K562 (cell line): ENCODE measurements around the gene FANCC.

ENCODE experiments used
- MEF2D ChIP-seq: conservative IDR thresholded peaks from 2 replicates; pipeline ENCODE4 v1.6.1; 2016; ENCODE audit warnings: low read depth, missing genetic modification characterization, missing compliant biosample characterization
- MYC ChIP-seq, 2 experiments: fragments of 250-450 bp in 1 of 2; sonication (Bioruptor Pico) in 1 of 2; IDR thresholded peaks; 2 replicates each; pipeline versions ENCODE4 v1.5.1 to v1.6.1; 2012 to 2021; ENCODE audit warnings: low read depth in 2 of 2, borderline replicate concordance in 1 of 2, improper control_type of control experiment in 1 of 2, low read length in 1 of 2, mild to moderate bottlenecking in 1 of 2, moderate library complexity in 1 of 2
- RAD21 ChIP-seq, 2 experiments: fragments of 250-450 bp in 1 of 2; fragments of 450-650 bp in 1 of 2; sonication (Bioruptor Pico) in 1 of 2; formaldehyde crosslinking in 1 of 2; IDR thresholded peaks in 1 of 2; conservative IDR thresholded peaks in 1 of 2; 2 replicates each; pipeline versions ENCODE4 v1.4.0 to v1.8.0; 2020 to 2022; ENCODE audit warnings: mild to moderate bottlenecking in 2 of 2, moderate library complexity in 1 of 2
- RBM25 ChIP-seq: fragments of 200-400 bp; formaldehyde crosslinking; IDR thresholded peaks from 2 replicates; pipeline ENCODE4 v1.6.1; 2018; ENCODE audit warnings: low read length, low read depth, moderate library complexity; ENCODE audit not compliant: severe bottlenecking
- SRF ChIP-seq, 2 experiments: fragments of 250-450, 450-650 bp in 1 of 2; sonication (Bioruptor Pico) in 1 of 2; sonication (generic) in 1 of 2; formaldehyde crosslinking; IDR thresholded peaks; 2 replicates each; pipeline versions ENCODE4 v1.5.0 to v1.5.1; 2020 to 2022; ENCODE audit warnings: mild to moderate bottlenecking in 1 of 2, missing genetic modification reagents in 1 of 2
- SRSF7 ChIP-seq: fragments of 200-400 bp; formaldehyde crosslinking; optimal IDR thresholded peaks from 2 replicates; pipeline ENCODE3; 2017; ENCODE audit warnings: mild to moderate bottlenecking, low read depth, low read length
- TARDBP ChIP-seq: fragments of 450-650 bp; IDR thresholded peaks from 2 replicates; pipeline ENCODE4 v1.6.1; 2016
- ZNF384 ChIP-seq: IDR thresholded peaks from 2 replicates; pipeline ENCODE4 v1.6.1; 2012; ENCODE audit warnings: low read depth, low read length, improper control_type of control experiment
- TF ChIP-seq, protein P1 (sequence below): fragments of 200-400 bp; formaldehyde crosslinking; IDR thresholded peaks from 2 replicates; pipeline ENCODE4 v1.6.1; 2017; ENCODE audit warnings: mild to moderate bottlenecking, low read depth, low read length, moderate library complexity
- TF ChIP-seq, protein P2 (sequence below): fragments of 450-650 bp; IDR thresholded peaks from 2 replicates; pipeline ENCODE4 v1.7.1; 2018; ENCODE audit warnings: mild to moderate bottlenecking, low read depth; ENCODE audit not compliant: partially characterized antibody
- TF ChIP-seq, protein P3 (sequence below): sonication (generic); formaldehyde crosslinking; IDR thresholded peaks from 2 replicates; pipeline ENCODE4 v1.8.0; 2022; ENCODE audit warnings: mild to moderate bottlenecking, missing genetic modification reagents
- TF ChIP-seq, protein P4 (sequence below), 3 experiments: IDR thresholded peaks in 2 of 3; conservative IDR thresholded peaks in 1 of 3; 2 replicates each; pipeline ENCODE4 v1.5.1; 2011 to 2012; ENCODE audit warnings: low read length in 3 of 3, mild to moderate bottlenecking in 3 of 3, control low read depth in 2 of 3, improper control_type of control experiment in 1 of 3, inconsistent platforms in 1 of 3, low read depth in 1 of 3, mixed read lengths in 1 of 3, moderate library complexity in 1 of 3; ENCODE audit not compliant: insufficient read depth in 2 of 3
- TF ChIP-seq, protein P5 (sequence below), 2 experiments: fragments of 450-650 bp in 1 of 2; sonication (generic) in 1 of 2; formaldehyde crosslinking in 1 of 2; IDR thresholded peaks; 2 replicates each; pipeline versions ENCODE4 v1.7.1 to v1.9.0; 2016 to 2022; ENCODE audit warnings: inconsistent platforms in 1 of 2, mild to moderate bottlenecking in 1 of 2, missing genetic modification reagents in 1 of 2

DNA sequence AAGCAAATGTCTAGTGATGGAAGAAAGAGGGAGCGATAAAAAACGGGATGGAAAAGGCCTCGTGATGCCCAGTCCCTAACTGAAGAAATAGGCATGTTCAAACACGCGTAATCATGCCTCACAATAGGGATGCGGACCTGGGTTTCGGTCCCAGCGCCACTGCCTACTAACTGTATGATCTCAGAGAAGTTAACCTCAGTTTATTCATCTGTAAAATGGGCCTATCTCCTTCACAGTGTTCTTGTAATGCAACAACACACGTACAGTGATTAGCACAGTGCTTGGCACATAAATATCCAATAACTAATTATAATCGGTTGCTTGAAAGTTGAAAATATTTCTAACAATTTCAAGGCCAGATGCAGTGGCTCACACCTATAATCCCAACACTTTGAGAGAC is 181.8 kb downstream of the FANCC start:
- peak; percentile 93 for TF ChIP-seq RBM25
- TF ChIP-seq SRSF7 = no peak
- no peak for TF ChIP-seq RAD21 (CRISPR knock-in tag; conservative IDR thresholded peaks at IDR 0.05 in 1 of 2, IDR thresholded peaks at IDR 0.05 in 1 of 2)
- no peak for TF ChIP-seq MYC (IDR thresholded peaks at IDR 0.05; ENCODE audit: low read depth, low read length)
- no peak for TF ChIP-seq MYC (CRISPR knock-in tag; IDR thresholded peaks at IDR 0.05; ENCODE audit: borderline replicate concordance, low read depth)
- TF ChIP-seq, protein P1, sequence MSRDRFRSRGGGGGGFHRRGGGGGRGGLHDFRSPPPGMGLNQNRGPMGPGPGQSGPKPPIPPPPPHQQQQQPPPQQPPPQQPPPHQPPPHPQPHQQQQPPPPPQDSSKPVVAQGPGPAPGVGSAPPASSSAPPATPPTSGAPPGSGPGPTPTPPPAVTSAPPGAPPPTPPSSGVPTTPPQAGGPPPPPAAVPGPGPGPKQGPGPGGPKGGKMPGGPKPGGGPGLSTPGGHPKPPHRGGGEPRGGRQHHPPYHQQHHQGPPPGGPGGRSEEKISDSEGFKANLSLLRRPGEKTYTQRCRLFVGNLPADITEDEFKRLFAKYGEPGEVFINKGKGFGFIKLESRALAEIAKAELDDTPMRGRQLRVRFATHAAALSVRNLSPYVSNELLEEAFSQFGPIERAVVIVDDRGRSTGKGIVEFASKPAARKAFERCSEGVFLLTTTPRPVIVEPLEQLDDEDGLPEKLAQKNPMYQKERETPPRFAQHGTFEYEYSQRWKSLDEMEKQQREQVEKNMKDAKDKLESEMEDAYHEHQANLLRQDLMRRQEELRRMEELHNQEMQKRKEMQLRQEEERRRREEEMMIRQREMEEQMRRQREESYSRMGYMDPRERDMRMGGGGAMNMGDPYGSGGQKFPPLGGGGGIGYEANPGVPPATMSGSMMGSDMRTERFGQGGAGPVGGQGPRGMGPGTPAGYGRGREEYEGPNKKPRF = no peak
- TF ChIP-seq, protein P2, sequence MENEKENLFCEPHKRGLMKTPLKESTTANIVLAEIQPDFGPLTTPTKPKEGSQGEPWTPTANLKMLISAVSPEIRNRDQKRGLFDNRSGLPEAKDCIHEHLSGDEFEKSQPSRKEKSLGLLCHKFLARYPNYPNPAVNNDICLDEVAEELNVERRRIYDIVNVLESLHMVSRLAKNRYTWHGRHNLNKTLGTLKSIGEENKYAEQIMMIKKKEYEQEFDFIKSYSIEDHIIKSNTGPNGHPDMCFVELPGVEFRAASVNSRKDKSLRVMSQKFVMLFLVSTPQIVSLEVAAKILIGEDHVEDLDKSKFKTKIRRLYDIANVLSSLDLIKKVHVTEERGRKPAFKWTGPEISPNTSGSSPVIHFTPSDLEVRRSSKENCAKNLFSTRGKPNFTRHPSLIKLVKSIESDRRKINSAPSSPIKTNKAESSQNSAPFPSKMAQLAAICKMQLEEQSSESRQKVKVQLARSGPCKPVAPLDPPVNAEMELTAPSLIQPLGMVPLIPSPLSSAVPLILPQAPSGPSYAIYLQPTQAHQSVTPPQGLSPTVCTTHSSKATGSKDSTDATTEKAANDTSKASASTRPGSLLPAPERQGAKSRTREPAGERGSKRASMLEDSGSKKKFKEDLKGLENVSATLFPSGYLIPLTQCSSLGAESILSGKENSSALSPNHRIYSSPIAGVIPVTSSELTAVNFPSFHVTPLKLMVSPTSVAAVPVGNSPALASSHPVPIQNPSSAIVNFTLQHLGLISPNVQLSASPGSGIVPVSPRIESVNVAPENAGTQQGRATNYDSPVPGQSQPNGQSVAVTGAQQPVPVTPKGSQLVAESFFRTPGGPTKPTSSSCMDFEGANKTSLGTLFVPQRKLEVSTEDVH = no peak
- no peak for TF ChIP-seq TARDBP
- TF ChIP-seq, protein P3, sequence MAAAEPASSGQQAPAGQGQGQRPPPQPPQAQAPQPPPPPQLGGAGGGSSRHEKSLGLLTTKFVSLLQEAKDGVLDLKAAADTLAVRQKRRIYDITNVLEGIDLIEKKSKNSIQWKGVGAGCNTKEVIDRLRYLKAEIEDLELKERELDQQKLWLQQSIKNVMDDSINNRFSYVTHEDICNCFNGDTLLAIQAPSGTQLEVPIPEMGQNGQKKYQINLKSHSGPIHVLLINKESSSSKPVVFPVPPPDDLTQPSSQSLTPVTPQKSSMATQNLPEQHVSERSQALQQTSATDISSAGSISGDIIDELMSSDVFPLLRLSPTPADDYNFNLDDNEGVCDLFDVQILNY (CRISPR knock-in tag) = no peak
- TF ChIP-seq, protein P4, sequence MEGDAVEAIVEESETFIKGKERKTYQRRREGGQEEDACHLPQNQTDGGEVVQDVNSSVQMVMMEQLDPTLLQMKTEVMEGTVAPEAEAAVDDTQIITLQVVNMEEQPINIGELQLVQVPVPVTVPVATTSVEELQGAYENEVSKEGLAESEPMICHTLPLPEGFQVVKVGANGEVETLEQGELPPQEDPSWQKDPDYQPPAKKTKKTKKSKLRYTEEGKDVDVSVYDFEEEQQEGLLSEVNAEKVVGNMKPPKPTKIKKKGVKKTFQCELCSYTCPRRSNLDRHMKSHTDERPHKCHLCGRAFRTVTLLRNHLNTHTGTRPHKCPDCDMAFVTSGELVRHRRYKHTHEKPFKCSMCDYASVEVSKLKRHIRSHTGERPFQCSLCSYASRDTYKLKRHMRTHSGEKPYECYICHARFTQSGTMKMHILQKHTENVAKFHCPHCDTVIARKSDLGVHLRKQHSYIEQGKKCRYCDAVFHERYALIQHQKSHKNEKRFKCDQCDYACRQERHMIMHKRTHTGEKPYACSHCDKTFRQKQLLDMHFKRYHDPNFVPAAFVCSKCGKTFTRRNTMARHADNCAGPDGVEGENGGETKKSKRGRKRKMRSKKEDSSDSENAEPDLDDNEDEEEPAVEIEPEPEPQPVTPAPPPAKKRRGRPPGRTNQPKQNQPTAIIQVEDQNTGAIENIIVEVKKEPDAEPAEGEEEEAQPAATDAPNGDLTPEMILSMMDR (IDR thresholded peaks at IDR 0.05 in 2 of 3, conservative IDR thresholded peaks at IDR 0.05 in 1 of 3; ENCODE audit: insufficient read depth in 2 of 3, low read depth in 1 of 3, low read length in 3 of 3) = no peak
- TF ChIP-seq ZNF384 = no peak
- TF ChIP-seq MEF2D = no peak
- TF ChIP-seq, protein P5, sequence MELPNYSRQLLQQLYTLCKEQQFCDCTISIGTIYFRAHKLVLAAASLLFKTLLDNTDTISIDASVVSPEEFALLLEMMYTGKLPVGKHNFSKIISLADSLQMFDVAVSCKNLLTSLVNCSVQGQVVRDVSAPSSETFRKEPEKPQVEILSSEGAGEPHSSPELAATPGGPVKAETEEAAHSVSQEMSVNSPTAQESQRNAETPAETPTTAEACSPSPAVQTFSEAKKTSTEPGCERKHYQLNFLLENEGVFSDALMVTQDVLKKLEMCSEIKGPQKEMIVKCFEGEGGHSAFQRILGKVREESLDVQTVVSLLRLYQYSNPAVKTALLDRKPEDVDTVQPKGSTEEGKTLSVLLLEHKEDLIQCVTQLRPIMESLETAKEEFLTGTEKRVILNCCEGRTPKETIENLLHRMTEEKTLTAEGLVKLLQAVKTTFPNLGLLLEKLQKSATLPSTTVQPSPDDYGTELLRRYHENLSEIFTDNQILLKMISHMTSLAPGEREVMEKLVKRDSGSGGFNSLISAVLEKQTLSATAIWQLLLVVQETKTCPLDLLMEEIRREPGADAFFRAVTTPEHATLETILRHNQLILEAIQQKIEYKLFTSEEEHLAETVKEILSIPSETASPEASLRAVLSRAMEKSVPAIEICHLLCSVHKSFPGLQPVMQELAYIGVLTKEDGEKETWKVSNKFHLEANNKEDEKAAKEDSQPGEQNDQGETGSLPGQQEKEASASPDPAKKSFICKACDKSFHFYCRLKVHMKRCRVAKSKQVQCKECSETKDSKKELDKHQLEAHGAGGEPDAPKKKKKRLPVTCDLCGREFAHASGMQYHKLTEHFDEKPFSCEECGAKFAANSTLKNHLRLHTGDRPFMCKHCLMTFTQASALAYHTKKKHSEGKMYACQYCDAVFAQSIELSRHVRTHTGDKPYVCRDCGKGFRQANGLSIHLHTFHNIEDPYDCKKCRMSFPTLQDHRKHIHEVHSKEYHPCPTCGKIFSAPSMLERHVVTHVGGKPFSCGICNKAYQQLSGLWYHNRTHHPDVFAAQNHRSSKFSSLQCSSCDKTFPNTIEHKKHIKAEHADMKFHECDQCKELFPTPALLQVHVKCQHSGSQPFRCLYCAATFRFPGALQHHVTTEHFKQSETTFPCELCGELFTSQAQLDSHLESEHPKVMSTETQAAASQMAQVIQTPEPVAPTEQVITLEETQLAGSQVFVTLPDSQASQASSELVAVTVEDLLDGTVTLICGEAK (IDR thresholded peaks at IDR 0.05) = no peak
- TF ChIP-seq, protein P5 (CRISPR knock-in tag; IDR thresholded peaks at IDR 0.05) = no peak
- no peak for TF ChIP-seq SRF (CRISPR knock-in tag; IDR thresholded peaks at IDR 0.05)
